HG03159 (cell line): ENCODE results near the gene PLXNA4.

Experiments used
- ATAC-seq: cut with Tn5 transposase; IDR thresholded peaks from one replicate; pipeline ENCODE4 v1.9.1; 2021; ENCODE audit warnings: mild to moderate bottlenecking, moderate library complexity; ENCODE audit not compliant: unreplicated experiment

Gene PLXNA4

GRCh38 chr7:132475669-132476116, 100.6 kb downstream of the PLXNA4 start:
- no peak for ATAC-seq

DNA sequence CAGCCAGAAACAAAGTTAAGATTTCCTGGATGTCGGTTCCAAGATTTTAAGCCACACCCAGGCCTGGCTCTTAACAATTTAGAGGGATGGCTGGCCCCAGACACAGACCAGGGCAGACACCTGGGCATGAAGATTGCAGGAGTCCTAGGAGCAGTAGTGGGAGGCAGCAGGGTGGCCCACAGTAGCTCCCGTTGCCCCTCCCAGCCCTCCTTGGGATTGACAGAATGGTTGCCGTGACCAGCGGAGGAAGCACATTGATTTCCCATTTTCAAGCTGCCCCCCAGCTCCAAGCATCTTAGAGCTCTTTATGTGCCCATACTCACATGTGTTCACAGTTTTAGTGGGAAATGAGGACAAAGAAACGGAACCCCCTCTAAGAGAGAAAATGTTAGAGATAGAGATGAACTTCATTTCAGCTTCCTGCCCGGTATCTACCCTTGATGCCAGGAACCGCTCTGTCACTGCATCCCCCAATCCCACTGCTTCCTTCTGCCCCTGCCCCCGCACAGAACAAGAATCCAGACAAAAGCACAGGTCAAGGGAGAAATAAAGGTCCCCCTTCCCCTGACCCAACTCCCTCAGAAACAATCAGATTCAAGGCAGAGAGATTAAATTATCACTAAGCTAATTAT, 101.1 kb downstream of the PLXNA4 start:
- no peak for ATAC-seq

GRCh38 chr7:132472463-132473120, 103.7 kb downstream of the PLXNA4 start:
- no peak for ATAC-seq

- ATAC-seq, result no peak
These were observed 104.8 kb downstream of the PLXNA4 start for GRCh38 chr7:132471515-132471914.

DNA sequence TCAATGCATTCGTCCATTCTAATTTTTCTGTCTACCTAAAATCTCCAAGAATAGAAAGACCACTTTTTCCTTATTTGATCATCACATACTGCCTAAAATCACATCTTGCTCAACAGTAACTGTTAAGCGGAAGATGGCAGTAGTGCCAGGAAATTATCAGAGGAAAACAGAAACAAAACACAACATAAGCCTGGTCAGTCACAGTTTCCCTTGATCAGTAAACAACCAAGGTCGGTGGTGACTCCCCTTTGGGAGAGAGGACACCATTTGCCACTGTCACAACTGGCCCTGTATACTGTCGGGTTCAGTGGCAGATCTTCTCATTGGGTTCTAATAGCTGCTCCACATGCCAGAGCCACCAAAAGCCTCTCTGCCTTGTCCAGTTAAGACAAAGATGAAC, 106.6 kb downstream of the PLXNA4 start:
- ATAC-seq, result no peak

- ATAC-seq, result no peak
These were observed 107.0 kb downstream of the PLXNA4 start for GRCh38 chr7:132469264-132469663.

DNA sequence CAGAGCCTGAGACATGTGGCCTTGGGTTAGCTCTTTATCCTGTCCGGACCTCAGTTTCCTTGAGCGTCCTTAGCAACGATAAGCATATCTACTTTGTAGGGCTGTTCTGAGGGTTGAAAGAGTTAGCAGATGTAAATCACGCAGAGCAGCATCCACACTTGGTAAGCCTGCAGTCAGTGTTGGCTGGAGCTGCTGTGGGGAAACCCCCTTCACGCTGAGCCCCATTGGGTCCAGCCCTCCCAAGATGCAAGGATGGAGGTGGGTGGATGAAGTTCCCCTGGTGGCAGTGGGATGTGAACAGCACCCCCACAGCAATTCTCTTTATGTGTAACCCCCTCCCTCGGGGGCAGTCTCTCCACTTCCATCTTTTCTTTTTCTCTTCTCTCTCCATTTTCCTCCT, 109.9 kb downstream of the PLXNA4 start:
- no peak for ATAC-seq

- no peak for ATAC-seq
These were observed 110.8 kb downstream of the PLXNA4 start for GRCh38 chr7:132465516-132465915.

- ATAC-seq, result no peak
These were observed 111.5 kb downstream of the PLXNA4 start for GRCh38 chr7:132464740-132465139.

- ATAC-seq, result no peak
These were observed 112.3 kb downstream of the PLXNA4 start for GRCh38 chr7:132463922-132464321.

DNA sequence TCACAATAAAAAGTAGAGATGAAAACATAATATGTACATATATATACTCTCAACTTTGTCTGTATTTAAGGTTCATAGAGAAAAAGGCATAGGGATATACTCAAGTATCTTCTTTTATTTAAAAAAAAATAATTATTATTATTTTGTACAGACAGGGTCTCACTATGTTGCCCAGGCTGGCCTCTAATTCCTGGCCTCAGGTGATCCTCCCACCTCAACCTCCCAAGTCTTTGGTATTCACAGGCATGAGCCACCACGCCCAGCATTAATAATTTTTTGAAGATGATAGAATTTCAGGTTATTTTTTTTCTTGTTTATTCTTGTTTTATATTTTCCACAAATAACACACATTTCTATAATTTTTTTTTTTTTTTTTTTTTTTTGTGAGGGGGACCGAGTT, 113.8 kb downstream of the PLXNA4 start:
- ATAC-seq, result no peak

- no peak for ATAC-seq
These were observed 115.2 kb downstream of the PLXNA4 start for GRCh38 chr7:132461032-132461592.

DNA sequence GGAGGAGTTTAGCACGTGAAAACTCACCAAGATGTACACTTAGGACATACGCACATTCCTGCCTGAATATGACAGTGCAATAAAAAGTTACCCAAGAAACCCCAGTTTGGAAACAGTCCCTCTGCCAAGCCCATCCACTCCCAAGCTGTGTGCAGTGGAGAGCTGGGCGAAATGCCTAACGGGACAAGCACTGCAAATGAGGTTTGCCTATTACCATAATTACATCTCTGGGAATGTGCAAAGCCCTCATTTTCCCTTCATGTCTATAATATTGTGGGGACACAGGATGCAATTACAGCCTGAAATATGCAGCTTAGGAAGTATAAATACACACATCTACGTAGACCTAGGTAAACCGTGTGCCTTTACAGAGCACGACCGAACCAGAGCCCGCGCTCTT, 117.5 kb downstream of the PLXNA4 start:
- ATAC-seq, result no peak

GRCh38 chr7:132457658-132458057, 118.6 kb downstream of the PLXNA4 start:
- no peak for ATAC-seq

- ATAC-seq, result no peak
These were observed 119.9 kb downstream of the PLXNA4 start for GRCh38 chr7:132456418-132456817.

DNA sequence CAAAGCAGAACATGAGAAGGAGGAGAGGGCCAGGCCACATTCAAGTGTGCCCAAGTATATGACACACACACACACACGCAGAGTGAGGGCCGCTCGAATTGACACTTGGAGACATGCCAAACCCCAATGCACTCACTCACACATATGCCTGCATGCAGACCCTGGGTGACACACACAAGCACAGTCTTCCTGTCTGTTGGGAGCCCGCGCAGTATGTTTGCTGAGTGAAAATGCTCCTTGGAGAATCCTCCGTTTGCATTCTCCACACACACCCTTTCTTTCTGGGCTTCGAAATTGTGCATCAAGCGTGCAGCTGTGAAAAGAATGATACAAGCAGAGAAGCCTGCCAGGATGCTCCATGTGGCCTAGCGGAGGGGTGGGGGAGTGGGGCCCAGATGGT, 120.9 kb downstream of the PLXNA4 start:
- ATAC-seq, result no peak

GRCh38 chr7:132453826-132454225, 122.4 kb downstream of the PLXNA4 start:
- no peak for ATAC-seq

DNA sequence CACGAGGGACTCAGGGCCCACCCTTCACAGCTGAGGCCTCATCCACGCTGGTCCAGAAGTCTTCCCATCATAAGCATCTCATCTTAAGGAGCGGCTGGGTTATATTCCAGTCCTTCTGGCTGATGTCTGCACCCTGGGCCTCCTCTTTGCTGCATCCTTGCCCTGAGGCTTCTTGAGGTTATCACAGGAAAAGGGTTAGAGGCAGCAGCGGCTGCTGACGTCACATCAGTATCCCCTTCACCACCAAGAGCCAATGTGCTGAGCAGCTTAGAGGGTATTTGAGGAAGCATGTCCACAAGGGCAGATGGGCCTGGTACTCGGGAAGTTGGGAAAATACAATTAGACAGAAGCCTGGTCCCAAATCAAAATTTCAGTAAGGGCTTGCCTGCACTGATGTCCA, 125.1 kb downstream of the PLXNA4 start:
- ATAC-seq, result no peak

GRCh38 chr7:132450696-132451095, 125.6 kb downstream of the PLXNA4 start:
- no peak for ATAC-seq

GRCh38 chr7:132450188-132450587, 126.1 kb downstream of the PLXNA4 start:
- no peak for ATAC-seq

DNA sequence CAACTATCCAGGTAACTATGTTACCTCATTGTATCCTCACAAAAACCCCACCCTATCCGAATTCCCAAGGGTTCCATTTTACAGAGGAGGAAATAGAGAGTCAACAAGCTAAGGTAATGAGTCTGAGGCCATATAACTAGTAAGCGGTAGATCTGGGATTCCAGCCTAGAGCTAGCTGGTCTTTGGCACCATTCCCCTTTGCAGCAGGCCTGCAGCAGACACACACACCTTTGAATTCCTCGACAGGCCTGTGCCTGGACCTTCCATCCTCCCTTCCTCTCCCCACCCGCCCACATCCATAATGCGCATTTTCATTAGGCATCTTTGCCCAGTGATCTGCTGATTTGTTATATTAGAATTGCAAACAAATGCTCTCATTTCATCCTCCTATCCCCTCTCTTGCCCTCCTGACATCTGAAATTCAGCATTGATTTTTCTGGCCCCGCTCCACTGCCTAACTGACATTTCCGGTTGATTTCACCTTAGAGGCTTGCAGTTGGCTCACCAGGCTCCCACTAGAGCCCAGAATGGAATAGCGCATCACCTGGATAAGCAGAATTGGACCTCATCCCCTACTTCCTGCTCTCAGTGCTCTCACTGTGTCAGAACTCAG, 129.5 kb downstream of the PLXNA4 start:
- no peak for ATAC-seq

DNA sequence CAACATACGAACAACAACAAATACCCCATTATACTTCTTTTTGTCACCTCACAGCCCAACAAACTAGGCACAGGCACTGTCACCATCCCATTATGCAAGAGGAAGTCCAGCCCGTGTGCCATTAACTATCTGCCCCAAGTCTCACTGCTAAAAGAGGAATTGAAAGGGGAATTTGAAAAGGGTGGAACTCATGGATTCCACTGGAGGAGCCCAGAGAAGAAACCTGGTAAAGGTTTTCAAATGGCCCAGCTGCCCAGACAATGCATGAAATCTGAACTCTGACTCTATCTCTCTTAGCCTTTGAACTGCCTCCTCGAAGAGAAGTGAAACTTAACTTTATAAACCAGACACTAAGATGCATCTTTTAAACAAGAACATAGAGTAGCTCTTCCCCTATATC, 130.0 kb downstream of the PLXNA4 start:
- no peak for ATAC-seq
